Panc1 (cell line): Measurements from ENCODE around the gene CDH23.

Experiments used
- POLR2AphosphoS5 ChIP-seq: IDR thresholded peaks from 2 replicates; pipeline ENCODE4 v1.6.1; 2012; ENCODE audit warnings: mild to moderate bottlenecking, low read depth, low read length, moderate library complexity
- SIN3A ChIP-seq: IDR thresholded peaks from 2 replicates; pipeline ENCODE4 v1.6.1; 2012; ENCODE audit warnings: low read depth, mild to moderate bottlenecking, low read length, moderate library complexity, borderline replicate concordance; ENCODE audit not compliant: insufficient read depth
- TCF7L2 ChIP-seq: IDR thresholded peaks from 2 replicates; pipeline ENCODE4 v1.6.1; 2011; ENCODE audit warnings: mild to moderate bottlenecking, low read depth, low read length, inconsistent platforms
- TF ChIP-seq, protein P1 (sequence below): fragments of 450-650 bp; IDR thresholded peaks from 2 replicates; pipeline ENCODE4 v1.5.1; 2017; ENCODE audit warnings: mild to moderate bottlenecking
- TF ChIP-seq, protein P2 (sequence below), 2 experiments: IDR thresholded peaks; 2 replicates each; pipeline ENCODE4 v1.6.1; 2011 to 2012; ENCODE audit warnings: low read depth in 2 of 2, control low read depth in 1 of 2, low read length in 1 of 2, mild to moderate bottlenecking in 1 of 2, moderate library complexity in 1 of 2; ENCODE audit not compliant: insufficient read depth in 1 of 2

DNA sequence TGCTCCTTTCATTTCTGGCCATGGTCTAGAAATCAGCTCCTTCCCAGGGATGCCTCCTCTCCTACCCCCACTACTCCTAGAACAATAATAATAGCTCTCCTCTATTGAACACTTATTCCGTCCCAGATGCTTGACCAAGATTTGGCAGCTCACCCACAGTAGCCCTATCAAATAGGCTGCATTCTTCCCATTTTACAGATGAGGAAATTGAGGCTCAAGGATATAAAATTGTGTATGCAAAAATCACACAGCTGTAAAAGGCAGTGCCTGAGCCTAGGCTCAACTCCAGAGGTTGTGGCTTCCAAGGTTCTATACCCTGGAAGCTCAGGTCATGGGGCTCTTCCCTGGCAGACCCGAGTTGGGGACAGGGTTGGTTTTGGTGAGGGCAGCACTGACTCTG is 240.6 kb downstream of the CDH23 start:
- TF ChIP-seq, protein P1, sequence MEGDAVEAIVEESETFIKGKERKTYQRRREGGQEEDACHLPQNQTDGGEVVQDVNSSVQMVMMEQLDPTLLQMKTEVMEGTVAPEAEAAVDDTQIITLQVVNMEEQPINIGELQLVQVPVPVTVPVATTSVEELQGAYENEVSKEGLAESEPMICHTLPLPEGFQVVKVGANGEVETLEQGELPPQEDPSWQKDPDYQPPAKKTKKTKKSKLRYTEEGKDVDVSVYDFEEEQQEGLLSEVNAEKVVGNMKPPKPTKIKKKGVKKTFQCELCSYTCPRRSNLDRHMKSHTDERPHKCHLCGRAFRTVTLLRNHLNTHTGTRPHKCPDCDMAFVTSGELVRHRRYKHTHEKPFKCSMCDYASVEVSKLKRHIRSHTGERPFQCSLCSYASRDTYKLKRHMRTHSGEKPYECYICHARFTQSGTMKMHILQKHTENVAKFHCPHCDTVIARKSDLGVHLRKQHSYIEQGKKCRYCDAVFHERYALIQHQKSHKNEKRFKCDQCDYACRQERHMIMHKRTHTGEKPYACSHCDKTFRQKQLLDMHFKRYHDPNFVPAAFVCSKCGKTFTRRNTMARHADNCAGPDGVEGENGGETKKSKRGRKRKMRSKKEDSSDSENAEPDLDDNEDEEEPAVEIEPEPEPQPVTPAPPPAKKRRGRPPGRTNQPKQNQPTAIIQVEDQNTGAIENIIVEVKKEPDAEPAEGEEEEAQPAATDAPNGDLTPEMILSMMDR, result no peak
- TF ChIP-seq, protein P2, sequence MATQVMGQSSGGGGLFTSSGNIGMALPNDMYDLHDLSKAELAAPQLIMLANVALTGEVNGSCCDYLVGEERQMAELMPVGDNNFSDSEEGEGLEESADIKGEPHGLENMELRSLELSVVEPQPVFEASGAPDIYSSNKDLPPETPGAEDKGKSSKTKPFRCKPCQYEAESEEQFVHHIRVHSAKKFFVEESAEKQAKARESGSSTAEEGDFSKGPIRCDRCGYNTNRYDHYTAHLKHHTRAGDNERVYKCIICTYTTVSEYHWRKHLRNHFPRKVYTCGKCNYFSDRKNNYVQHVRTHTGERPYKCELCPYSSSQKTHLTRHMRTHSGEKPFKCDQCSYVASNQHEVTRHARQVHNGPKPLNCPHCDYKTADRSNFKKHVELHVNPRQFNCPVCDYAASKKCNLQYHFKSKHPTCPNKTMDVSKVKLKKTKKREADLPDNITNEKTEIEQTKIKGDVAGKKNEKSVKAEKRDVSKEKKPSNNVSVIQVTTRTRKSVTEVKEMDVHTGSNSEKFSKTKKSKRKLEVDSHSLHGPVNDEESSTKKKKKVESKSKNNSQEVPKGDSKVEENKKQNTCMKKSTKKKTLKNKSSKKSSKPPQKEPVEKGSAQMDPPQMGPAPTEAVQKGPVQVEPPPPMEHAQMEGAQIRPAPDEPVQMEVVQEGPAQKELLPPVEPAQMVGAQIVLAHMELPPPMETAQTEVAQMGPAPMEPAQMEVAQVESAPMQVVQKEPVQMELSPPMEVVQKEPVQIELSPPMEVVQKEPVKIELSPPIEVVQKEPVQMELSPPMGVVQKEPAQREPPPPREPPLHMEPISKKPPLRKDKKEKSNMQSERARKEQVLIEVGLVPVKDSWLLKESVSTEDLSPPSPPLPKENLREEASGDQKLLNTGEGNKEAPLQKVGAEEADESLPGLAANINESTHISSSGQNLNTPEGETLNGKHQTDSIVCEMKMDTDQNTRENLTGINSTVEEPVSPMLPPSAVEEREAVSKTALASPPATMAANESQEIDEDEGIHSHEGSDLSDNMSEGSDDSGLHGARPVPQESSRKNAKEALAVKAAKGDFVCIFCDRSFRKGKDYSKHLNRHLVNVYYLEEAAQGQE (IDR thresholded peaks at IDR 0.05; ENCODE audit: insufficient read depth in 1 of 2, low read depth in 2 of 2, low read length in 1 of 2), result no peak
- TF ChIP-seq POLR2AphosphoS5, result no peak
- TF ChIP-seq SIN3A, result no peak
- no peak for TF ChIP-seq TCF7L2
